Retinal pigment epithelial cell (primary cell): Measurements from ENCODE around the gene JSRP1.

ENCODE experiments used
- DNase-seq: peaks from one replicate; pipeline ENCODE4 v3.0.0-alpha.2; 2010; ENCODE audit warnings: low read depth
- H3K4me3 ChIP-seq: 2 replicates; pipeline ENCODE4 v1.5.1; 2011; ENCODE audit warnings: mild to moderate bottlenecking, low read length, control low read depth, moderate library complexity
- TF ChIP-seq, protein P1 (sequence below): conservative IDR thresholded peaks from 2 replicates; pipeline ENCODE4 v1.5.1; 2011; ENCODE audit warnings: low read depth, low read length, control low read depth, inconsistent platforms

Gene JSRP1

DNA sequence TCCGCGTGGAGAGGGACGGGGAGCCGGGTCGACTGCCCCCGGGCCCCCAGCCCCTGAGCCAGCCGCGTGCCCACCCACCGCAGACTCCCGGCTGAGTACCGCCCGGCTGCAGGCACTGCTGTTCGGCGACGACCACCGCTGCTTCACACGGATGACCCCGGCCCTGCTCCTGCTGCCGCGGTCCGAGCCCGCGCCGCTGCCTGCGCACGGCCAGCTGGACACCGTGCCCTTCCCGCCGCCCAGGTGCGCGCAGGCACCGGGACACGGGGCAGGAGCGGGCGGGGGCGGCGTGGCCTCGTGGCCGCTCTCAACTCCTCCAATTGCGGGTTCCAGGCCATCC lies 5.5 kb downstream of the JSRP1 start:
- TF ChIP-seq, protein P1, sequence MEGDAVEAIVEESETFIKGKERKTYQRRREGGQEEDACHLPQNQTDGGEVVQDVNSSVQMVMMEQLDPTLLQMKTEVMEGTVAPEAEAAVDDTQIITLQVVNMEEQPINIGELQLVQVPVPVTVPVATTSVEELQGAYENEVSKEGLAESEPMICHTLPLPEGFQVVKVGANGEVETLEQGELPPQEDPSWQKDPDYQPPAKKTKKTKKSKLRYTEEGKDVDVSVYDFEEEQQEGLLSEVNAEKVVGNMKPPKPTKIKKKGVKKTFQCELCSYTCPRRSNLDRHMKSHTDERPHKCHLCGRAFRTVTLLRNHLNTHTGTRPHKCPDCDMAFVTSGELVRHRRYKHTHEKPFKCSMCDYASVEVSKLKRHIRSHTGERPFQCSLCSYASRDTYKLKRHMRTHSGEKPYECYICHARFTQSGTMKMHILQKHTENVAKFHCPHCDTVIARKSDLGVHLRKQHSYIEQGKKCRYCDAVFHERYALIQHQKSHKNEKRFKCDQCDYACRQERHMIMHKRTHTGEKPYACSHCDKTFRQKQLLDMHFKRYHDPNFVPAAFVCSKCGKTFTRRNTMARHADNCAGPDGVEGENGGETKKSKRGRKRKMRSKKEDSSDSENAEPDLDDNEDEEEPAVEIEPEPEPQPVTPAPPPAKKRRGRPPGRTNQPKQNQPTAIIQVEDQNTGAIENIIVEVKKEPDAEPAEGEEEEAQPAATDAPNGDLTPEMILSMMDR: no peak
- no peak for DNase-seq
- H3K4me3 ChIP-seq: no peak overlapping the region

DNA sequence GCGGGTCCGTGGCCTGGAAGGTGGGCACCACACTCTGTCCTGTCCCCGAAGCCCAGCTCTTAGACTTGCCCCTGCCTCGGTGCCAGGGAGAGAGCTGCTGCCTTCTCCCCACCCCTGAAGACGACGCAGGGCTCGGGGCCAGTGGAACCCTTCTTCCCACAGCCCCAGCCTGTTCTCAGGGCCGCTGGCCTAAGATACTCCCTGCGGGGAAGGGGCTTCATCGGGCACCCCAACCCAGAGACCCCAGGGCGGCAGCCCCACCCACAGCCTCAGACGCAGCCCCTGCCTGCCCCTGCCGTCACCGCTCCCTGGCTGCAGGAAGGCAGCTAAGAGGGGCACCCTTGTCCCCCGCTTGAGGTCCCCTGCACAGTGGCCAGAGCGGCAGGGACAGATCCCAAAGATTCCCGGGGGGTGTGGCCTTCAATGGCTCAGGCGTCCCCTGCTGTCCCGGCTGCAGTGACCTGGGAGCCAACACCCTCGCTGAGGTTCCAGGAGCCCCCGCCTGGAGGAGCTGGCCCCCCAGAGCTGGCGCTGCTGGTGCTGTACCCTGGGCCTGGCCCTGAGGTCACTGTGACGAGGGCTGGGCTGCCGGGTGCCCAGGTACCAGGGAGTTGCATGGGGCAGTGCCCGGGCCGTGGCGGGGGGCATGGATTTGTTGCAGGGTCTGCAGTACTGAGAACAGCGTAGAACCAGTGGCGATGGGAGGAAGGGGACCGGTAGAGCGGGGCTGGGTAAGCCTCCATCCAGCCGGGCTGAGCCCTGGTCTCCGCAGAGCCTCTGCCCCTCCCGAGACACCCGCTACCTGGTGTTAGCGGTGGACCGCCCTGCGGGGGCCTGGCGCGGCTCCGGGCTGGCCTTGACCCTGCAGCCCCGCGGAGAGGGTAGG lies 6.1 kb downstream of the JSRP1 start:
- no peak overlapping the region for H3K4me3 ChIP-seq
- TF ChIP-seq, protein P1: no peak
- no peak for DNase-seq

DNA sequence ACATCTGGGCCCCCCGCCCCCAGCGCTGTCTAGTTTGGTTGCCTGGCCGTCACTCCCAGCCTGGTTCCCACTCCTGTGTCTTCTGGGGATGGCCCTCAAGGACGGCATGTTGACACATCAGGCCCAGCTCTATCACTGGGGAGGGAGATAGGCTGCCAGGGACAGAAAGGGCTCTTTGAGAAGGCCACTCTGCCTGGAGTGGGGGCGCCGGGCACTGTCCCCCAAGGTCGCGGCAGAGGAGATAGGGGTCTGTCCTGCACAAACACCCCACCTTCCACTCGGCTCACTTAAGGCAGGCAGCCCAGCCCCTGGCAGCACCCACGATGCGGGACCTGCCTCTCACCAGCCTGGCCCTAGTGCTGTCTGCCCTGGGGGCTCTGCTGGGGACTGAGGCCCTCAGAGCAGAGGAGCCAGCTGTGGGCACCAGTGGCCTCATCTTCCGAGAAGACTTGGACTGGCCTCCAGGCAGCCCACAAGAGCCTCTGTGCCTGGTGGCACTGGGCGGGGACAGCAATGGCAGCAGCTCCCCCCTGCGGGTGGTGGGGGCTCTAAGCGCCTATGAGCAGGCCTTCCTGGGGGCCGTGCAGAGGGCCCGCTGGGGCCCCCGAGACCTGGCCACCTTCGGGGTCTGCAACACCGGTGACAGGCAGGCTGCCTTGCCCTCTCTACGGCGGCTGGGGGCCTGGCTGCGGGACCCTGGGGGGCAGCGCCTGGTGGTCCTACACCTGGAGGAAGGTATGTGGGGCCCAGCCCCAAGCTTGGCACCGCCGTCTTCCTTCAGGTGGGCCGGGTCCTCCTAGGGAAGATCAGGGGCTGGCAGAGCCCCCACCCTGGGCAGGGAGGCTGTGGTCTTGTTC lies 7.0 kb downstream of the JSRP1 start, which contains the start of gene AMH:
Gene AMH (plus strand): TSS at position 314 of the 857 bp plus-strand sequence. CDS start 10 bp downstream, at position 324.
- H3K4me3 ChIP-seq: no peak within 1 kb of the TSS
- no peak for DNase-seq
- TF ChIP-seq, protein P1: no peak

DNA sequence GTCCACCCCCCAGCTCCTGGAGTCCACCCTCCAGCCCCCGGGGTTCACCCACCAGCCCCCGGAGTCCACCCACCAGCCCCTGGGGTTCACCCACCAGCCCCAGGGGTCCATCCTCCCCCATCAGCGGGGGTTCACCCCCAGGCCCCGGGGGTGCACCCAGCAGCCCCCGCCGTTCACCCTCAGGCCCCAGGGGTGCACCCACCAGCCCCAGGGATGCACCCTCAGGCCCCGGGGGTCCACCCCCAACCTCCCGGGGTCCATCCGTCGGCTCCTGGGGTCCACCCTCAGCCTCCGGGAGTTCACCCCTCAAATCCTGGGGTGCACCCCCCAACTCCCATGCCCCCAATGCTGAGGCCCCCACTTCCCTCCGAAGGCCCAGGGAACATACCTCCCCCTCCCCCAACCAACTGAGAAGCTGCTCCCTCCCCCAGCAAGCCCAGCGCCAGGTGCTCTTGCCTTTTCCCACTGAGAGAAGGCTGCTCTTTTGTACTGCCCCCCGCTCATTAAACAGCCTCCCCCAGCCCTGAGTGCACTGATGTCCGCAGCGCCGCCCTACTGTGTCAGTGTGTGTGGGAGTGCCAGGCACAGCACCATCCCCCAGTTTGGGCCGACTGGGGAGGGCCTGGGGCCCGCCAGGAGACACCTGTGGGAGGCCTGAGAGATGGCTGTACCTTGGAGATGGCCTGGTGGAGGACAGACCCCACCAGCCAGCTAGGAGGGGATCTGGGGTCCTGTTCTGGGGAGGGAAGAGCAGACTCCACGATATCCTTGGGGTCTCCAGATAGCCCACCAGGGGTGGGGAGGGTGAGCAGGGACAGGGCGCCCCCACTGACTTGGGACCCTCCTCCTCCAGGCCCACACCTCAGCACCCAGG lies 7.8 kb downstream of the JSRP1 start:
- no peak overlapping the region for H3K4me3 ChIP-seq
- TF ChIP-seq, protein P1: no peak
- no peak for DNase-seq

DNA sequence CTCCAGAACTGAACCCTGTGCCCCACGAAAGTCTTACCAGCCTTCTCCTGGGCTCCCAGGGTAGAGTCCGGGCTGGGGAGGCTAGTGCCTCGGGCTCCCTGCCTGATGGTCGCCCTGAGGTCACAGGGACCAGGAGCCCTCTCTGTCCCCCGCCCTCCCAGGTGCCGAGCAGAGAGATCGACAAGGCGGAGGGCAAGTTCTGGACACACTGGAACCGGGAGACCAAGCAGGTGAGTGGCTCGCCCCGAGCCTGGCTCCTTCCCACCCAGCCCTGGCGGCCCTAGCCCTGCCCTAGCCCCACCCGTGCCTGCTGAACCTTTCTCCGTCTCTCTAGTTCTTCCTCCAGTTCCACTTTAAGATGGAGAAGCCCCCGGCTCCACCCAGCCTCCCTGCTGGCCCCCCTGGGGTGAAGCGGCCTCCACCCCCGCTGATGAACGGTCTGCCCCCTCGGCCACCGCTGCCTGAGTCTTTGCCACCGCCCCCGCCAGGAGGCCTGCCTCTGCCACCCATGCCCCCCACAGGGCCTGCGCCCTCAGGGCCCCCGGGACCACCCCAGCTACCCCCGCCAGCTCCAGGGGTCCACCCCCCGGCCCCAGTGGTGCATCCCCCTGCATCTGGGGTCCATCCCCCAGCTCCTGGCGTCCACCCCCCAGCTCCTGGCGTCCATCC lies 8.7 kb downstream of the JSRP1 start:
- TF ChIP-seq, protein P1: no peak
- no peak overlapping the region for H3K4me3 ChIP-seq

DNA sequence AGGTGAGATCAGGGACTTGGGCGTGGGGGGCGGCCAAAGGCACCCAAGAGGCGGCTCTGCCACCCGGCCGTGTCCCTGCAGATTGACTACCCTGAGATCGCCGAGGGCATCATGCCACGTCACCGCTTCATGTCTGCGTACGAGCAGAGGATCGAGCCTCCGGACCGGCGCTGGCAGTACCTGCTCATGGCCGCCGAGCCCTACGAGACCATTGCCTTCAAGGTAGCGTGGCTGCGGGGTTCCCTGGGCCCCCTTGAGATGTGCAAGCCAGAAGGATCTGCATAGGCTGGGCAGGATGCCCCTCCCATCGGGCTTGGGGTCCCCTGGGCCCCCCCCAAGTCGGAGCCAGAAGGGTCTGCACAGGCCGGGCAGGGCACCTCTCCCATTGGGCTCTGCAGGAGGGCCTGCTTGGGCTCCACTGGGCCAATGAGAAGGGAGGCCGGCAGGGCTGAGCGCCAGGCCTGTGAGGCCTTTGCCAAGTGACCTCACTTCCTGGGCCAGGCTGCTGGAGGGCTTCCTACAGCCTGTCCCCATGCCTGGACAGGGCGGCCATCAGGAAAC lies 9.3 kb downstream of the JSRP1 start:
- H3K4me3 ChIP-seq: no peak overlapping the region
- DNase-seq: no peak

More for the DNA sequence above, 8.7 kb downstream of the JSRP1 start:
- DNase-seq: no peak

More for the DNA sequence above, 9.3 kb downstream of the JSRP1 start:
- TF ChIP-seq, protein P1: no peak
